ENCODE results near the gene TENM3.

TENM3 gene

GRCh38 chr4:182619660-182620059 lies 376.5 kb downstream of the TENM3 start:
- no peak for TF ChIP-seq ARNTL (CRISPR knock-in tag; IDR thresholded peaks at IDR 0.05; ENCODE audit: borderline replicate concordance, low read depth)
- no peak for TF ChIP-seq CSDC2 (CRISPR knock-in tag; IDR thresholded peaks at IDR 0.05)
- no peak for TF ChIP-seq ZFP3 (CRISPR knock-in tag; IDR thresholded peaks at IDR 0.05)
- TF ChIP-seq PPARA (CRISPR knock-in tag; IDR thresholded peaks at IDR 0.05; ENCODE audit: borderline replicate concordance) = no peak
- TF ChIP-seq ISL1 (CRISPR knock-in tag; IDR thresholded peaks at IDR 0.05) = no peak
- no peak for TF ChIP-seq SNAI2 (CRISPR knock-in tag; IDR thresholded peaks at IDR 0.05)
- TF ChIP-seq ZC3H10 (CRISPR knock-in tag; IDR thresholded peaks at IDR 0.05) = no peak
- no peak for TF ChIP-seq TSHZ2 (CRISPR knock-in tag; IDR thresholded peaks at IDR 0.05)
- TF ChIP-seq TCF4 (CRISPR knock-in tag; IDR thresholded peaks at IDR 0.05; ENCODE audit: borderline replicate concordance) = no peak
- no peak for TF ChIP-seq POU6F1 (CRISPR knock-in tag; IDR thresholded peaks at IDR 0.05; ENCODE audit: borderline replicate concordance, low read depth)
- no peak for TF ChIP-seq CREB5 (CRISPR knock-in tag; IDR thresholded peaks at IDR 0.05; ENCODE audit: low read depth)
- TF ChIP-seq GLIS3 (CRISPR knock-in tag; IDR thresholded peaks at IDR 0.05) = no peak
- no peak for TF ChIP-seq RARB (CRISPR knock-in tag; IDR thresholded peaks at IDR 0.05)
- TF ChIP-seq BACH2 (CRISPR knock-in tag; IDR thresholded peaks at IDR 0.05; ENCODE audit: borderline replicate concordance) = no peak
- no peak for TF ChIP-seq PATZ1 (CRISPR knock-in tag; IDR thresholded peaks at IDR 0.05; ENCODE audit: borderline replicate concordance)
- ATAC-seq = no peak

DNA sequence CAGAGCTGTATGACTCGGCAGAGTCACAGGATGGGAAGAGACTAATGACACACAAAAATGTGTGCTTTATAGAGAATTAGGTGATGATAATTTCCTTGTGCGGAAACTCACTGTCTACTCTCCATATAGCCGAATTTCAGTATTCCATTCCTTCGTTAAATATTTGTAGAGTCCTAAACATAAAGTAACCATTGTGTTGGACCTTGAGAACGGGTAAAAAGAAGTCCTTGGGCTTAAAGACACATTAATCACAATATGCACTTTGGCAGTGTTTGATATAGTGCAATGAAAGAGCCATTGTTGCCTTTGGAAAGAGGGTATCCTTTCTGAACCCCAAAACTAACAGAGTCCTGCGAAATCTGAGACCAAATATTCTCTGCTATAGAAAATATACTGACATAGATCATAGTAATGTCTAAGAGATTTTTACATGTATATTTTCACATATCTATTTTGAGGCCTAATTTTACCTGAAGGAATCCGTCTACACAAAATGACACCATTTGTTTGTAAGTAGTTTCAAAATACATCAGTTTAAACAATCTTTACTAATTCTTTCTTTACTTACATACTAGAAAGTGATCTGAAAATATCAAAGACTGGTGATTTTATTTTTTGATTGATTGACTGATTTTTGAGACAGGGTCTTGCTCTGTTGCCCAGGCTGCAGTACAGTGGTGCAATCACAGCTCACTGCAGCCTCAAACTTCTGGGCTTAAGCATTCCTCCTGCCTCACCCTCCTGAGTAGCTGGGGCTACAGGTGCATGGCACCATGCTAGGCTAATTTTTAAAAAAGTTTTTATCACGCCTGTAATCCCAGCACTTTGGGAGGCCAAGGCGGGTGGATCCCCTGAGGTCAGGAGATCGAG lies 377.1 kb downstream of the TENM3 start:
- ATAC-seq = no peak
- TF ChIP-seq PATZ1 (CRISPR knock-in tag; IDR thresholded peaks at IDR 0.05; ENCODE audit: borderline replicate concordance) = no peak
- no peak for TF ChIP-seq TOX (CRISPR knock-in tag; IDR thresholded peaks at IDR 0.05; ENCODE audit: borderline replicate concordance)
- TF ChIP-seq CSDC2 (CRISPR knock-in tag; IDR thresholded peaks at IDR 0.05) = no peak
- TF ChIP-seq CSRNP3 (CRISPR knock-in tag; IDR thresholded peaks at IDR 0.05) = no peak
- no peak for TF ChIP-seq ARNTL (CRISPR knock-in tag; IDR thresholded peaks at IDR 0.05; ENCODE audit: borderline replicate concordance, low read depth)
- no peak for TF ChIP-seq CREB5 (CRISPR knock-in tag; IDR thresholded peaks at IDR 0.05; ENCODE audit: low read depth)
- TF ChIP-seq TSHZ2 (CRISPR knock-in tag; IDR thresholded peaks at IDR 0.05) = no peak
- TF ChIP-seq ZNF70 (CRISPR knock-in tag; IDR thresholded peaks at IDR 0.05) = no peak
- TF ChIP-seq ESRRG (CRISPR knock-in tag; IDR thresholded peaks at IDR 0.05) = no peak
- no peak for TF ChIP-seq POU6F1 (CRISPR knock-in tag; IDR thresholded peaks at IDR 0.05; ENCODE audit: borderline replicate concordance, low read depth)
- TF ChIP-seq PPARA (CRISPR knock-in tag; IDR thresholded peaks at IDR 0.05; ENCODE audit: borderline replicate concordance) = no peak
- TF ChIP-seq RARB (CRISPR knock-in tag; IDR thresholded peaks at IDR 0.05) = no peak
- TF ChIP-seq ZC3H10 (CRISPR knock-in tag; IDR thresholded peaks at IDR 0.05) = no peak
- no peak for TF ChIP-seq ISL1 (CRISPR knock-in tag; IDR thresholded peaks at IDR 0.05)
